PFSK-1 (cell line): ENCODE results near the gene IRGQ.

Experiments
- FOXP2 ChIP-seq: optimal IDR thresholded peaks from 2 replicates; pipeline ENCODE3; 2011; ENCODE audit warnings: borderline replicate concordance, control low read depth, inconsistent platforms; ENCODE audit not compliant: insufficient read depth; ENCODE audit errors: extremely low read length, extremely low read depth
- POLR2AphosphoS5 ChIP-seq: IDR thresholded peaks from 2 replicates; pipeline ENCODE4 v1.6.1; 2012; ENCODE audit warnings: low read depth, mild to moderate bottlenecking, control low read depth, low read length, moderate library complexity
- SIN3A ChIP-seq: IDR thresholded peaks from 2 replicates; pipeline ENCODE4 v1.6.1; 2012; ENCODE audit warnings: mild to moderate bottlenecking, low read length, moderate library complexity, borderline replicate concordance; ENCODE audit not compliant: insufficient read depth
- TAF1 ChIP-seq: IDR thresholded peaks from 2 replicates; pipeline ENCODE4 v1.6.1; 2012; ENCODE audit warnings: low read length, control low read depth, borderline replicate concordance; ENCODE audit not compliant: insufficient read depth
- TF ChIP-seq, protein P1 (sequence below), 2 experiments: IDR thresholded peaks; 2 replicates each; pipeline versions ENCODE4 v1.6.1 to v1.8.0; 2011 to 2012; ENCODE audit warnings: low read depth in 2 of 2, low read length in 2 of 2, control low read depth in 1 of 2, inconsistent platforms in 1 of 2, mild to moderate bottlenecking in 1 of 2, moderate library complexity in 1 of 2; ENCODE audit not compliant: insufficient read depth in 1 of 2

IRGQ gene

DNA sequence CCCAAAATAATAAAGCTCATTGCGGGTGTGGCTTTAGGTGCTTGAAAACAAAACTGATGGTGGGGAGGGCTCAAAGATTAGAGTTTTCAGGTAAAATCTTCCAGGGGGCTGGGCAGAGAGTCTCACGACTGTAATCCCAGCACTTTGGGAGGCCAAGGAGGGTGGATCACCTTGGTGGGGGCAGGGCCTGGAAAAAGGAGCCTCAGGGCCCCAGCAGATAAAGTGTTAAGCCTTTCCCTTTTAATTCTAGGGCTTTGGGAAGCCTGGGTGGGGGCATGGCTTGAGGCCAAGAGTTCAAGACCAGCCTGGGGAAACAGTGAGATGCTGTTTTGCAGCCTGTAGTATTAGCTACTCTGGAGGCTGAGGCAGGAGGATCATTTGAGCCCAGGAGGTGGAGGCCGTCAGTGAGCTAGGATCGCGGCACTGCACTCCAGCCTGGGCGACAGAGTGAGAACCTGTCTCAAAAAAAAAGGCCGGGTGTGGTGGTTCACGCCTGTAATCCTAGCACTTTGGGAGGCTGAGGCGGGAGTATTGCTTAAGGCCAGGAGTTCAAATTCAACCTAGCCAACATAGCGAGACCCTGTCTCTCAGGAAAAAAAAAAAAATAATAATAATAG lies 1.7 kb downstream of the IRGQ start:
- TF ChIP-seq TAF1 (no peak), FOXP2 (no peak), SIN3A (no peak), POLR2AphosphoS5 (no peak)
- TF ChIP-seq, protein P1, sequence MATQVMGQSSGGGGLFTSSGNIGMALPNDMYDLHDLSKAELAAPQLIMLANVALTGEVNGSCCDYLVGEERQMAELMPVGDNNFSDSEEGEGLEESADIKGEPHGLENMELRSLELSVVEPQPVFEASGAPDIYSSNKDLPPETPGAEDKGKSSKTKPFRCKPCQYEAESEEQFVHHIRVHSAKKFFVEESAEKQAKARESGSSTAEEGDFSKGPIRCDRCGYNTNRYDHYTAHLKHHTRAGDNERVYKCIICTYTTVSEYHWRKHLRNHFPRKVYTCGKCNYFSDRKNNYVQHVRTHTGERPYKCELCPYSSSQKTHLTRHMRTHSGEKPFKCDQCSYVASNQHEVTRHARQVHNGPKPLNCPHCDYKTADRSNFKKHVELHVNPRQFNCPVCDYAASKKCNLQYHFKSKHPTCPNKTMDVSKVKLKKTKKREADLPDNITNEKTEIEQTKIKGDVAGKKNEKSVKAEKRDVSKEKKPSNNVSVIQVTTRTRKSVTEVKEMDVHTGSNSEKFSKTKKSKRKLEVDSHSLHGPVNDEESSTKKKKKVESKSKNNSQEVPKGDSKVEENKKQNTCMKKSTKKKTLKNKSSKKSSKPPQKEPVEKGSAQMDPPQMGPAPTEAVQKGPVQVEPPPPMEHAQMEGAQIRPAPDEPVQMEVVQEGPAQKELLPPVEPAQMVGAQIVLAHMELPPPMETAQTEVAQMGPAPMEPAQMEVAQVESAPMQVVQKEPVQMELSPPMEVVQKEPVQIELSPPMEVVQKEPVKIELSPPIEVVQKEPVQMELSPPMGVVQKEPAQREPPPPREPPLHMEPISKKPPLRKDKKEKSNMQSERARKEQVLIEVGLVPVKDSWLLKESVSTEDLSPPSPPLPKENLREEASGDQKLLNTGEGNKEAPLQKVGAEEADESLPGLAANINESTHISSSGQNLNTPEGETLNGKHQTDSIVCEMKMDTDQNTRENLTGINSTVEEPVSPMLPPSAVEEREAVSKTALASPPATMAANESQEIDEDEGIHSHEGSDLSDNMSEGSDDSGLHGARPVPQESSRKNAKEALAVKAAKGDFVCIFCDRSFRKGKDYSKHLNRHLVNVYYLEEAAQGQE (IDR thresholded peaks at IDR 0.05; ENCODE audit: insufficient read depth in 1 of 2, low read depth in 2 of 2, low read length in 2 of 2), result no peak

DNA sequence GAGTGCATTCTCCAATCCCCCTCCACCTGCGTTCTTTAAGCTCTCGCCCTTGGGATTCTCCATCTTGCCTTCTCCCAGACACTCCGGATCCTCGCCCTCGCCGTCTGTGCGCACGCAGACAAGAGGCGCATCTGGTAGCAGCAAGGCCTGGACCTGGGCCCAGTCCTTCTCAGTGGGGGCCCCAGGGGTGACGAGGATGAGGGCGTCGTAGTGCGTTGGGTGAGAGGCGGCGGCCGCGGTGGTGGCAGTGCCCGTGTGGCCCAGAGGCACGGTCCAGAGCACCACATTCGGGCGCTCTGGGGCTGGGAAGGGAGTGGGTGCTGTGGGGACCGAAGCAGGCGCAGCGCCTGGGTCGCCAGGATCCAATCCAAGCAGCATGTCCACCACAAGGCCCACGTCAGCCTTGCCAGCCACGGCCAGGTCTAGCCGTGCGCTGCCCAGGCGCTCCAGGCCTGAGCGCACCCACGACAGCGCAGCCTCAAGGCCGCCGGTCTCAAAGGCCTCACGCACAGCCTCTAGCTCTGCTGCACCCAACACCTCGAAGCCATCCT lies 3.1 kb downstream of the IRGQ start:
- TF ChIP-seq FOXP2 (no peak), TAF1 (no peak), POLR2AphosphoS5 (no peak), SIN3A (no peak)
- TF ChIP-seq, protein P1 (IDR thresholded peaks at IDR 0.05; ENCODE audit: insufficient read depth in 1 of 2, low read depth in 2 of 2, low read length in 2 of 2), result no peak

DNA sequence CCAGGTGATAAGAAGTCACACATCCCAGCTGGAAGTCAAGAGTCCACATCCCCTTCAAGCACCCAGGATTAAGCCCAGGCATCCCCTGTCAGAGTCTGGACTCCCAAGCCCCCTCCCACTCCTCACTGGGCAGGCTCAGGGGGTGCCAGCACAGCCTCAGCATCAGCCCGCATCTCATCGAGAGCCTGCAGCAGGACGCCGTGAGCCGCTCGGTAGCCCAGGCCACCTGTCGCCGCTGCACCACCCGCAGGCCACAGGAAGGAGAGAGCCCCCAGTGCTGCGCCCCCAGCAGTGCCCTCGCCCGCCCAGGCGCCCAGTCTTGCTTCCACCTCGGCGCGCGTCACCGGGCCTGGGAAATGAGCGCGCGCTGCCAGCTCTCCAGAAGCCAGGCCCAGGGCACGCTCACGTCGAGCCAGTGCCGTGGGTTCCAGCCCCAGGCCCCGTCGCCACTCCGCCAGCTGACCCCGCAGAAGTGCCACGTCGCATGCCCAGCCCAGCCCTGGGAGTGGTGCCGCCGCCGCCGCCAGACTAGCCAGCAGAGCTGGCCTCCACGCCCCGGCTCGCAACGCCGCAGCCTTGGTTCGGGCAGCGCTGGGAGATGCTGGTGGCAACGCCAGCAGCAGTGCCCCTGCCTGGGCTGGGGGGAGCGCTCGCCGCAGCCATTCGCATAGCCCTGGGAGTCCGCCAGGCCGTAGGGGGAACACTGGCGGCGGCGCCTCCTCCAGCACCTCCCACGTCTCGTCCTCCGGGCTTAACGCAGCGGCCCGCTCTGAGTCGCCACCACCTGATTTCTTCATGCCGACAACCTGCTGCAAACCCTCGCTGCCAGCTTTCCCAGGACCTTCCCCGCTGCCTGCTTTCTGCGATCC lies 3.8 kb downstream of the IRGQ start:
- TF ChIP-seq TAF1, result no peak
- no peak for TF ChIP-seq FOXP2
- no peak for TF ChIP-seq SIN3A
- TF ChIP-seq, protein P1 (IDR thresholded peaks at IDR 0.05; ENCODE audit: insufficient read depth in 1 of 2, low read depth in 2 of 2, low read length in 2 of 2), result no peak

DNA sequence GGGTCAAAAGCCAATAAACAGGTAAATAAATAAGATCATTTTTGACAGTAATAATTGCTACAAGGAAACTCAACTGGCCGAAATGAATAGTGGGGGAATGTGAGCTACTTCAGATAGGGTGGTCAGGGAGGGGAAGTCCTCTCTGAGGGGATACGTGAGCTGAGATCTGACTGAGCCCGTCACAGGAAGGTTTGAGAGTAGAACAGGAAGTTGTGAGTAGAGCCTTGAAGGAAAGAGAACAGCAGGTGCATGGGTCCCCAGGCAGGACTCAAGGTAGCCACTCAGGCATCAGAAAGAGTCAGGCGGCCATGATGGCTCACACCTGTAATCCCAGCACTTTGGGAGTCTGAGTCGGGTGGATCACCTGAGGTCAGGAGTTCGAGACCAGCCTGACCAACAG lies 6.3 kb downstream of the IRGQ start:
- TF ChIP-seq SIN3A (no peak), FOXP2 (no peak), TAF1 (no peak), POLR2AphosphoS5 (no peak)
- TF ChIP-seq, protein P1 (IDR thresholded peaks at IDR 0.05; ENCODE audit: insufficient read depth in 1 of 2, low read depth in 2 of 2, low read length in 2 of 2), result no peak
